CD4-positive, alpha-beta T cell treated with Interleukin-17A for 4 hours (primary cell): ENCODE results near the gene ZNF69.
"Not testable (repeated sequence)": the region's sequence is repeated elsewhere in the genome, so short reads cannot be mapped to it uniquely, and the experiment has no call there.

Source experiments
- DNase-seq: peaks from one replicate; pipeline ENCODE4 v3.0.0-alpha.2; 2020; ENCODE audit warnings: mixed read lengths

Gene ZNF69

DNA sequence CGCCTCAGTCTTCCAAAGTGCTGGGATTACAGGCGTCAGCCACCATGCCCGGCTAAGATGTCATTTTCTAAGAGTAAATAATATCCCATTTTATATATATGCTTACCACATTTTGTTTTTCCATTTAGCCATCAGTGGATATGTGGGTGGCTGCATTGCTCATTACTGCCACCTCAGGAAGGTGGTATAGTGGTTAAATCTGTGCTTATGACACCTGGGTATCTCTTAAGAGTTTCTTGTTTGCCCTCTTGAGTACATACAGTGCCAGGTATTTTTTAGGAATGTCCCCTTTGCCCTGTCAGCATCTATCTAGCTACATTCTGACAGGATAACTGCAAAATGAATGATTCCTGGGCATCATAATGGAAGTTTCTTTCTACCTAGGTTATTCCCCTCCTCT is 14.6 kb downstream of the ZNF69 start:
- no peak for DNase-seq

DNA sequence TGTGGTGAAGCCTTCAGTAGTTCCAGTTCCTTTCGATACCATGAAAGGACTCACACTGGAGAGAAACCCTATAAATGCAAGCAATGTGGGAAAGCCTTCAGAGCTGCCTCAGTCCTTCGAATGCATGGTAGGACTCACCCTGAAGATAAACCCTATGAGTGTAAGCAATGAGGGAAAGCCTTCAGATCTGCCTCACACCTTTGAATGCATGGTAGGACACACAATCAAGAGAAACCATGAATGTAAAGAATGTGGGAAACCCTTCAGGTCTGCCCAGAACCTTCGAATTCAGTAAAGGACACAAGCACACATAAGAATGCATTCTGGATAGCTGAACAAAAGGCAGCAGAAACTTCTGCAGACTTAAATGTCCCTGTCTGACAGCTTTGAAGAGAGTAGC is 18.3 kb downstream of the ZNF69 start:
- DNase-seq = no peak

- DNase-seq = not testable (repeated sequence)
Observed at GRCh38 chr19:11911937-11912336, 24.4 kb downstream of the ZNF69 start.

GRCh38 chr19:11914417-11915051 is 27.0 kb downstream of the ZNF69 start:
- not testable (repeated sequence) for DNase-seq

- DNase-seq = no peak
Observed at GRCh38 chr19:11921852-11922495, 34.4 kb downstream of the ZNF69 start.

GRCh38 chr19:11924886-11925650 is 37.5 kb downstream of the ZNF69 start, which contains the start of gene ZNF700:
Gene ZNF700, plus strand, starts transcription at chr19:11925107. Its CDS starts 104 bp downstream, at chr19:11925211.
- peak; percentile 93 for DNase-seq

DNA sequence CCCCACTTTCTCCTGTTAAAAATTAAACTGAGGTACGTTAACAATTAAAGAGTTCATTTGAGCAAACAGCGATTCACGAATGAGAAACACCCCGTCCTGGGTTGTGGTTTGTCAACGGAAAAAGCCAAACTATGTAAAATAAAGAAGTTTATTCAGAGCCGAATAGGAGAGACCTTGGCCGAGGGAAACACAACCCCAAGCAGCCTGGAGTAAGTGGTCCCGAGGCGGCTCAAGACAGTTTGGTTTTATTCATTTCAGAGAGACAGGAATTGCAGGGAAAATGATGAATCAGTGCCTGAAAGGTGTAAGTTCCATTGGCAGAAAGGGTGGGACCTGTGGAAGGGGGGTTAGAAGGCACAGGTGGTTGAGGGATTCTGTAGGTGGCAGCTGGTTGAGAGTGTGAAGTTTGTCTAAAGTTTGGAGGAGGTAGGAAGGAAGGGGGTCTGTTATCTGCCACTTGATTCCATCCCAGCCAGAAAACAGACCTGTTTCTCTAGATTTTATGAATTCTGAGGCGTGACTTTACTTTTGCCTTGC is 38.1 kb downstream of the ZNF69 start:
- not testable (repeated sequence) for DNase-seq

- no peak for DNase-seq
Observed at GRCh38 chr19:11927227-11927626, 39.6 kb downstream of the ZNF69 start.

GRCh38 chr19:11931051-11931450 is 43.5 kb downstream of the ZNF69 start:
- no peak for DNase-seq

DNA sequence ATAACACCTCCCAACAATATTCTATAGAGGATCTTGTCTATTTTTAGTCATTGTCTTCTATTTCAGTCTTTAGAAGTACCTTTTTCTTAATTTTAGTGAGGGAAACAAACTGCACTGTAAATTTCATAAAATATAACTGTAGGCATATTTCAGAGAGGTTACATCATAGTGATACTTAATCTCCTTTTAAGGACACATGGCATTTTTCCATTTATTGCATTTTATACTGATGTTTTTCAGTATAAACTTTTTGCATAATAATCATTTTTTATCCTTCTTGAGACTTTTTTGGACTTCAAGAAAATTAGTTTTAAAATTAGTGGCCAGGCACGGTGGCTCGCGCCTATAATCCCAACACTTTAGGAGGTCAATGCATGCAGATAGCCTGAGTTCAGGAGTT is 43.9 kb downstream of the ZNF69 start:
- DNase-seq = no peak

GRCh38 chr19:11935829-11936228 is 48.2 kb downstream of the ZNF69 start:
- DNase-seq = not testable (repeated sequence)

DNA sequence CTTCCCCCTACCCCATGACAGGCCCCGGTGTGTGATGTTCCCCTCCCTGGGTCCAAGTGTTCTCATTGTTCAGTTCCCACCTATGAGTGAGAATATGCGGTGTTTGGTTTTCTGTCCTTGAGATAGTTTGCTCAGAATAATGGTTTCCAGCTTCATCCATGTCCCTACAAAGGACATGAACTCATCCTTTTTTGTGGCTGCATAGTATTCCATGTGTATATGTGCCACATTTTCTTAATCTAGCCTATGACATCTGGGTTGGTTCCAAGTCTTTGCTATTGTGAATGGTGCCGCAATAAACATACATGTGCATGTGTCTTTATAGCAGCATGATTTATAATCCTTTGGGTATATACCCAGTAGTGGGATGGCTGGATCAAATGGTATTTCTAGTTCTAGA is 50.8 kb downstream of the ZNF69 start:
- DNase-seq = not testable (repeated sequence)

DNA sequence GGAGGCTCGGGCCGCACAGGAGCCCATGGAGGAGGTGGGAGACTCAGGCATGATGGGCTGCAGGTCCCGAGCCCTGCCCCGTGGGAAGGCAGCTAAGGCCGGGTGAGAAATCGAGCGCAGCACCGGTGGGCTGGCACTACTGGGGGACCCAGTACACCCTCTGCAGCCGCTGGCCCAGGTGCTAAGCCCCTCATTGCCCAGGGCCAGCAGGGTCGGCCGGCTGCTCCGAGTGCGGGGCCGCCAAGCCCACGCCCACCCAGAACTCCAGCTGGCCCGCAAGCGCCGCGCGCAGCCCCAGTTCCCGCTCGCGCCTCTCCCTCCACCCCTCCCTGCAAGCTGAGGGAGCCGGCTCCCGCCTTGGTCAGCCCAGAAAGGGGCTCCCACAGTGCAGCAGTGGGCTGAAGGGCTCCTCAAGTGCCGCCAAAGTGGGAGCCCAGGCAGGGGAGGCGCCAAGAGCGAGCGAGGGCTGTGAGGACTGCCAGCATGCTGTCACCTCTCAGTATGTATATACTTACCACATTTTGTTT is 53.8 kb downstream of the ZNF69 start:
- DNase-seq = not testable (repeated sequence)

DNA sequence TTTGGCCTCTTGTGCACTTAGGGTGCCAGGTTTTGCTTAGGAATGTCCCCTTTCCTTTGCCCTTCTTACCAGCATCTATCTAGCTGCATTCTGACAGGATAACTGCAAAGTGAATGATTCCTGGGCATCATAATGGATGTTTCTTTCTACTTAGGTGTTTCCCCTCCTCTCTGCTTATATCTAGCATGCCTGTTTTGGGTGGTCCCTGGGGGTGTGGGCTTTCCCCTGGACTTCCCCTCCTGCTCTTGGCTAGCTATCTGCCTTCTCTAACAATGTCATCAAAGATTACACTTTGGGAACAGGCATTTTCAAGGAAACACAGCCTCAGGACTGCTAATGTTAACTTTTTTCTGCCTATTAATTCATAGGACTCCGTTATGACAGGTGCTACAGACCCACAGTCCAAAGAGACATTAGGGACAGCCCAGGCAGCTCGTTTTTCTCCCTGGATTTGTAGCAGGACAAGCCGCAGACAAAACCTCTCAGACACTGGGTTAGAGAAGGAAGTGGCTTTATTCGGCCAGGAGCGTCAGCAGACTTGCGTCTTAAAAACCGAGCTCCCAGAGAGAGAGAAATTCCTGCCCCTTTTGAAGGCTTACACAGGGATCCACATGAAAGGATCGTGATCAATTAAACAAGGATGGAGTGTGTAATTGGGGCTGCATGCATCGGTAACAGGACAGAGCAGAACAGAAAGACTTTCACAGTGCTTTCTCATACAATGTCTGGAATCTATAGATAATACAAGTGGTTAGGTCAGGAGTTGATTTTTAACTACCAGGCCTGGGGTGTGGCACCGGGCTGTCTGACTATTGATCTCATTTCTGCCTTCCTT is 54.6 kb downstream of the ZNF69 start:
- DNase-seq = no peak

- DNase-seq = no peak
Observed at GRCh38 chr19:11942843-11943108, 55.2 kb downstream of the ZNF69 start.

DNA sequence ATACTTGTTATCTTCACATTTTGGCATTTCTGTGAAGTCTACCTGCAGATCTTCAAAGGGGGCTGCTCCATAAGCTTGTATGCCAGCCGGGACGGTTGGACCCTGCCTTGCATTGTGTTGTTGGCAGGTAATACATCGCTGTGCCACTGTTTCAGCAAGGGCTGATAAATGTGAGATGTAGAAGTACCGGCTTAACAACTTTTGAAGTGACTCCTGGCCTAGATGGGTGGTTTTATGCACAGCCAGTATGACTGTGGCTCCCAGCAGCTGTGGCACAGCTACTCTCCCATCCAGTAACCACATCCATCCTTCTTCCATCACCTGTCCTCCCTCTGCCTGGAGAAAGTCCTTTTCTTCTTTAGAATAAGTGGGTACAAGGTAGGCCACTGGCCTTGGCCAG is 57.1 kb downstream of the ZNF69 start:
- no peak for DNase-seq

GRCh38 chr19:11948646-11949045 is 61.1 kb downstream of the ZNF69 start:
- DNase-seq = no peak

DNA sequence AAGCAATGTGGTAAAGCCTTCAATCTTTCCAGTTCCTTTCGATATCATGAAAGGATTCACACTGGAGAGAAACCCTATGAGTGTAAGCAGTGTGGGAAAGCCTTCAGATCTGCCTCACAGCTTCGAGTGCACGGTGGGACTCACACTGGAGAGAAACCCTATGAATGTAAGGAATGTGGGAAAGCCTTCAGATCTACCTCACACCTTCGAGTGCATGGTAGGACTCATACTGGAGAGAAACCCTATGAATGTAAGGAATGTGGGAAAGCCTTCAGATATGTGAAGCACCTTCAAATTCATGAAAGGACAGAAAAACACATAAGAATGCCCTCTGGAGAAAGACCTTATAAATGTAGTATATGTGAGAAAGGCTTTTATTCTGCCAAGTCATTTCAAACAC is 61.6 kb downstream of the ZNF69 start:
- DNase-seq = no peak

GRCh38 chr19:11949614-11950080 is 62.1 kb downstream of the ZNF69 start:
- not testable (repeated sequence) for DNase-seq

- DNase-seq = no peak
Observed at GRCh38 chr19:11950312-11950711, 62.7 kb downstream of the ZNF69 start.
